SH-SY5Y (cell line): ENCODE results near the gene PCNX2.

Source experiments
- GATA2 ChIP-seq: IDR thresholded peaks from 2 replicates; pipeline ENCODE4 v1.6.1; 2011; ENCODE audit warnings: mild to moderate bottlenecking, low read depth, low read length
- GATA3 ChIP-seq: IDR thresholded peaks from 2 replicates; pipeline ENCODE4 v1.6.1; 2011; ENCODE audit warnings: low read depth, mild to moderate bottlenecking, low read length, moderate library complexity

- TF ChIP-seq GATA2 (no peak), GATA3 (no peak)
These were observed 159.7 kb downstream of the PCNX2 start for GRCh38 chr1:233135833-233136232.
